ENCODE data around the gene FN3K.

- TF ChIP-seq EZH2 (IDR thresholded peaks at IDR 0.05; ENCODE audit: insufficient read depth, poor library complexity, severe bottlenecking) (no peak), EZH2phosphoT487 (IDR thresholded peaks at IDR 0.05; ENCODE audit: insufficient read depth, low read depth) (no peak)
These were observed 60.2 kb downstream of the FN3K start for GRCh38 chr17:82795615-82796014.

All from GM23248 (cell line).